ENCODE data around the gene ITPA. TPM values are rescaled to one million over a fixed set of nuclear protein-coding genes. Genes with fewer than 3 reads are reported as not detected.
A peak's percentile ranks its signal among the peaks of the same experiment; 100 is the strongest.

Gene ITPA
- total RNA-seq, 1 experiment from 2014 or later = 117 TPM

DNA sequence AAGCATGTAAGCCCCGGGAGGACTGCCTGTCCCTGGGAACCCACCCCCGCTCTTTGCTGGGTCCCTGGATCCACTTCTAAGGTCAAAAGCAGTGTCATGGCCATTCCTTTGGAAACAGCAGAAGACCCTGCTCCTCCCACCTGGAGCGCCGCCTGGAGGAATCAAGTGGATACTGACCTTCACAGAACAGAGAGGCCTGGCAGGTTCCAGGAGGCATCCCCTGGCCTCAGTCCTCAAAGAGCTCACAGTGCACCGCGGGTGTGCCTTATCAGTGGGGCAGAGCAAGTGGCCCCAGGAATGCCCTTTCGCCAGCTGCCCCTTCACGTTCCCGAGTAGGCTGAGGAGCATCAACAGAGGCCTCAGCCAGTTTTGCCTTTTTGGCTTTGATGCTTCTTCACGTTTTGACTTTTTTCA is 40.8 kb downstream of the ITPA start:
- BruUV-seq (replicated peaks) = no TSS peak
- ChIA-PET CTCF (interaction anchor here (0.6 to 0.8 kb wide), 3 partner anchors 26 to 189 kb away, joined by 3 read pairs; no protein-coding TSS in a partner anchor), POLR2A (ENCODE audit: unreplicated experiment) (interaction anchor here (0.7 kb wide), 1 partner anchor 44 kb away, joined by 3 read pairs; no protein-coding TSS in a partner anchor)
- H3K9ac ChIP-seq (ENCODE audit: low read length) = no peak overlapping the region
- no peaks in the 10 kb centered on the region for H3K27me3 ChIP-seq (ENCODE audit: low read length)
- H3K36me3 ChIP-seq (ENCODE audit: low read depth, low read length) = no peaks in the 10 kb centered on the region
- H3K4me1 ChIP-seq (ENCODE audit: insufficient read depth, low read length) = no peaks in the 10 kb centered on the region
- no peaks in the 10 kb centered on the region for H3K9me2 ChIP-seq (replicated peaks; ENCODE audit: low read length)
- no peak overlapping the region for H3K4me2 ChIP-seq (ENCODE audit: low read length)
- ATAC-seq (peak; percentile 52), DNase-seq (peak; percentile 62)
- H3K27ac ChIP-seq (ENCODE audit: low read length) = no peak overlapping the region
- intact Hi-C loops (cut with micrococcal nuclease) = loop anchor here (1.0 kb wide), 1 partner anchor 32 kb away; no protein-coding TSS in a partner anchor
- no peak overlapping the region for H2AFZ ChIP-seq (ENCODE audit: low read length)
- no peaks in the 10 kb centered on the region for H3F3A ChIP-seq (ENCODE audit: low read length, unreplicated experiment)
- H3K4me3 ChIP-seq (ENCODE audit: low read length) = no peak overlapping the region
- no peaks in the 10 kb centered on the region for H3K9me3 ChIP-seq (ENCODE audit: low read length)
- no peaks in the 10 kb centered on the region for H4K20me1 ChIP-seq (ENCODE audit: low read length)
- no peaks in the 10 kb centered on the region for H3K79me2 ChIP-seq (ENCODE audit: low read length)
- TF ChIP-seq EZH2phosphoT487 (IDR thresholded peaks at IDR 0.05; ENCODE audit: borderline replicate concordance, low read length) = no peak
- TF ChIP-seq, protein P1, sequence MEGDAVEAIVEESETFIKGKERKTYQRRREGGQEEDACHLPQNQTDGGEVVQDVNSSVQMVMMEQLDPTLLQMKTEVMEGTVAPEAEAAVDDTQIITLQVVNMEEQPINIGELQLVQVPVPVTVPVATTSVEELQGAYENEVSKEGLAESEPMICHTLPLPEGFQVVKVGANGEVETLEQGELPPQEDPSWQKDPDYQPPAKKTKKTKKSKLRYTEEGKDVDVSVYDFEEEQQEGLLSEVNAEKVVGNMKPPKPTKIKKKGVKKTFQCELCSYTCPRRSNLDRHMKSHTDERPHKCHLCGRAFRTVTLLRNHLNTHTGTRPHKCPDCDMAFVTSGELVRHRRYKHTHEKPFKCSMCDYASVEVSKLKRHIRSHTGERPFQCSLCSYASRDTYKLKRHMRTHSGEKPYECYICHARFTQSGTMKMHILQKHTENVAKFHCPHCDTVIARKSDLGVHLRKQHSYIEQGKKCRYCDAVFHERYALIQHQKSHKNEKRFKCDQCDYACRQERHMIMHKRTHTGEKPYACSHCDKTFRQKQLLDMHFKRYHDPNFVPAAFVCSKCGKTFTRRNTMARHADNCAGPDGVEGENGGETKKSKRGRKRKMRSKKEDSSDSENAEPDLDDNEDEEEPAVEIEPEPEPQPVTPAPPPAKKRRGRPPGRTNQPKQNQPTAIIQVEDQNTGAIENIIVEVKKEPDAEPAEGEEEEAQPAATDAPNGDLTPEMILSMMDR (conservative IDR thresholded peaks at IDR 0.05; ENCODE audit: low read depth, low read length) = peak; percentile 76

DNA sequence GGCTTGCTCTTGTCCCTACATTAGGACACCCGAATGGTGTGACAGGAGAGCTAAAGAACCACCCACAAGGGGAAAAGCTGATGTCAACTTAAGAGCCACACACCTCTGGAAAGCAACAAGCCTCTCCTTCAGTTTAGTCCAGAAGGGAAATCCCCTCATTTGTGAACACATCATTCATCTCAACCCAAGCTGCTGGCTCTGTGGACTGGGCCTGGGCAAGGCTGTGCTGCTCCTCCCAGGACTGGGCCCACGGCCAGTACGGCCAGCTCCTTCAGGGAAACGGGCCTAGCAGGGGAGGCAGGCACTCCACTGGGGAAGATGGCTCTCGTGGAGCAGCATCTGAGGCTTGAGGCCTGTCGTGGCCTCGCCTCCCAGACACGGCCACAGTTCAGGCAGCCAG is 42.5 kb downstream of the ITPA start:
- no peak for TF ChIP-seq EZH2phosphoT487 (IDR thresholded peaks at IDR 0.05; ENCODE audit: borderline replicate concordance, low read length)
- no peak for TF ChIP-seq EZH2 (IDR thresholded peaks at IDR 0.05; ENCODE audit: low read length, unreplicated experiment)
- TF ChIP-seq, protein P1 (conservative IDR thresholded peaks at IDR 0.05; ENCODE audit: low read depth, low read length) = no peak
- no peak overlapping the region for H3K4me2 ChIP-seq (ENCODE audit: low read length)
- no peak overlapping the region for H3K4me3 ChIP-seq (ENCODE audit: low read length)
- no peak overlapping the region for H3K27ac ChIP-seq (ENCODE audit: low read length)
- intact Hi-C loops (cut with micrococcal nuclease) = no loop called here
- H3F3A ChIP-seq (ENCODE audit: low read length, unreplicated experiment) = no peaks in the 10 kb centered on the region
- H3K36me3 ChIP-seq (ENCODE audit: low read depth, low read length) = no peaks in the 10 kb centered on the region
- ChIA-PET CTCF (no interaction called here), POLR2A (ENCODE audit: unreplicated experiment) (interaction anchor here (0.7 kb wide), 1 partner anchor 12 kb away, joined by 3 read pairs; no protein-coding TSS in a partner anchor)
- DNase-seq = no peak
- no peaks in the 10 kb centered on the region for H3K79me2 ChIP-seq (ENCODE audit: low read length)
- peak; percentile 42; the same call in 1 of the 2 replicates for ATAC-seq
- no peaks in the 10 kb centered on the region for H3K4me1 ChIP-seq (ENCODE audit: insufficient read depth, low read length)
- no TSS peak for BruUV-seq (replicated peaks)
- H2AFZ ChIP-seq (ENCODE audit: low read length) = no peak overlapping the region
- H3K9me2 ChIP-seq (replicated peaks; ENCODE audit: low read length) = no peaks in the 10 kb centered on the region
- no peak overlapping the region for H3K9ac ChIP-seq (ENCODE audit: low read length)
- no peaks in the 10 kb centered on the region for H4K20me1 ChIP-seq (ENCODE audit: low read length)
- H3K9me3 ChIP-seq (ENCODE audit: low read length) = no peaks in the 10 kb centered on the region
- no peaks in the 10 kb centered on the region for H3K27me3 ChIP-seq (ENCODE audit: low read length)

DNA sequence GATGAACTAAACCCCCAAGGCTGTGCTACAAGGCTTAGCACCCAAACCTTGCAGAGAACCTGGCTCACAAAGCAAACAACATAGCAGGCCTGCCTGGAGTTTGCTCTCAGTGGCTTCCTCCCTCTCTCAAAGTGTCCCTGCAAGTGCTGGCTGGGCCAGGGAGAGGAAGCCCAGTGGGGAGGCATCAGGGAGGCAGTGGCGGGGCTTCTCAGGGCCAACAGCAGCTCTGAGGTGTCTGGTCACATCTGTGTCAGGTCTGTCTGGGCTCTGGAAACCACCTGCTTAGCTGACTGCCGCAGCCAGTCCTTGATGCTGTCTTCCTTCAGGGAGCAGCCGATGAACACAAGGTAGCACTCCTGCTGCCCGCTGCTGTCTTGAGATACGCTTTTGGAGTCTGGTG is 46.4 kb downstream of the ITPA start:
- TF ChIP-seq EZH2 (IDR thresholded peaks at IDR 0.05; ENCODE audit: low read length, unreplicated experiment) (no peak), EZH2phosphoT487 (IDR thresholded peaks at IDR 0.05; ENCODE audit: borderline replicate concordance, low read length) (no peak)
- TF ChIP-seq, protein P1 (conservative IDR thresholded peaks at IDR 0.05; ENCODE audit: low read depth, low read length) = no peak
- no peak overlapping the region for H3K4me3 ChIP-seq (ENCODE audit: low read length)
- no peaks in the 10 kb centered on the region for H3K27me3 ChIP-seq (ENCODE audit: low read length)
- no peaks in the 10 kb centered on the region for H3K9me3 ChIP-seq (ENCODE audit: low read length)
- no peaks in the 10 kb centered on the region for H3K4me1 ChIP-seq (ENCODE audit: insufficient read depth, low read length)
- DNase-seq (no peak), ATAC-seq (no peak)
- H2AFZ ChIP-seq (ENCODE audit: low read length) = no peak overlapping the region
- H3K79me2 ChIP-seq (ENCODE audit: low read length) = no peaks in the 10 kb centered on the region
- CTCF ChIA-PET = no interaction called here
- H4K20me1 ChIP-seq (ENCODE audit: low read length) = no peaks in the 10 kb centered on the region
- no peak overlapping the region for H3K9ac ChIP-seq (ENCODE audit: low read length)
- no peaks in the 10 kb centered on the region for H3K9me2 ChIP-seq (replicated peaks; ENCODE audit: low read length)
- H3K27ac ChIP-seq (ENCODE audit: low read length) = no peak overlapping the region
- POLR2A ChIA-PET (ENCODE audit: unreplicated experiment) = no interaction called here
- peaks cover 2% of the 10 kb centered on the region; the same call in 1 of the 2 replicates for H3K36me3 ChIP-seq (ENCODE audit: low read depth, low read length)
- BruUV-seq (replicated peaks) = no TSS peak
- H3F3A ChIP-seq (ENCODE audit: low read length, unreplicated experiment) = no peaks in the 10 kb centered on the region
- intact Hi-C loops (cut with micrococcal nuclease) = no loop called here
- H3K4me2 ChIP-seq (ENCODE audit: low read length) = no peak overlapping the region

Data from PC-3 (cell line).